Measurements from ENCODE around the gene PRAMEF8. TPM values are rescaled to one million over a fixed set of nuclear protein-coding genes. Genes with fewer than 3 reads are reported as not detected.
"Not testable (repeated sequence)": the region's sequence is repeated elsewhere in the genome, so short reads cannot be mapped to it uniquely, and the experiment has no call there.

Gene PRAMEF8
- polyA plus RNA-seq, 4 donors: not detected

GRCh38 chr1:13237572-13237971 is 47.4 kb downstream of the PRAMEF8 start:
- H3K4me3 ChIP-seq (ENCODE audit: low read depth in 1 of 3, low read length in 3 of 3); H3K9me3 ChIP-seq (ENCODE audit: control insufficient read depth in 2 of 2, insufficient read depth in 1 of 2, low read depth in 1 of 2, low read length in 1 of 2); FAIRE-seq; H3K27me3 ChIP-seq (ENCODE audit: control insufficient read depth in 3 of 3, insufficient read depth in 3 of 3, low read length in 3 of 3); DNase-seq; H3K27ac ChIP-seq (ENCODE audit: low read depth in 1 of 3, low read length in 2 of 3); H3K4me1 ChIP-seq (ENCODE audit: control insufficient read depth in 3 of 3, insufficient read depth in 2 of 3, low read depth in 1 of 3, low read length in 2 of 3); H3K36me3 ChIP-seq (ENCODE audit: control insufficient read depth in 3 of 3, insufficient read depth in 2 of 3, low read depth in 1 of 3, low read length in 3 of 3): not testable (repeated sequence)
- 75 to 76% (median 76%) methylated on average over 4 of the region's 4 CpGs for WGBS, 3 donors

- not testable (repeated sequence) for H3K9me3 ChIP-seq (ENCODE audit: control insufficient read depth in 2 of 2, insufficient read depth in 1 of 2, low read depth in 1 of 2, low read length in 1 of 2); H3K4me1 ChIP-seq (ENCODE audit: control insufficient read depth in 3 of 3, insufficient read depth in 2 of 3, low read depth in 1 of 3, low read length in 2 of 3); H3K36me3 ChIP-seq (ENCODE audit: control insufficient read depth in 3 of 3, insufficient read depth in 2 of 3, low read depth in 1 of 3, low read length in 3 of 3); FAIRE-seq; DNase-seq; H3K27me3 ChIP-seq (ENCODE audit: control insufficient read depth in 3 of 3, insufficient read depth in 3 of 3, low read length in 3 of 3); H3K27ac ChIP-seq (ENCODE audit: low read depth in 1 of 3, low read length in 2 of 3); H3K4me3 ChIP-seq (ENCODE audit: low read depth in 1 of 3, low read length in 3 of 3)
- 61 to 75% (median 65%) methylated on average over 1 of the region's 1 CpG for WGBS, 3 donors
These were observed 50.9 kb downstream of the PRAMEF8 start for GRCh38 chr1:13234057-13234456.

DNA sequence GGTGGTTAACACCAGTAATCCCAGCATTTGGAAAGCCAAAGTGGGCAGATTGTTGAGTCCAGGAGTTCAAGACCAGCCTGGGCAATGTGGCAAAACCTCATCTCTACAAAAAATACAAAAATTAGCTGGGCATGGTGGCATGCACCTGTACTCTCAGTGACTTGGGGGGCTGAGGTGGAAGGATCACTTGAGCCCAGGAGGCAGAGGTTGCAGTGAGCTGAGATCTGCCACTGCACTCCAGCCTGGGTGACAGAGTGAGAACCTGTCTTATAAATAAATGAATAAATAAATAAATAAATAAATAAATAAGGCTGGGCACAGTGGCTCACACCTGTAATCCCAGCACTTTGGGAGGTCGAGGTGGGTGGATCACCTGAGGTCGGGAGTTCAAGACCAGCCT is 52.9 kb downstream of the PRAMEF8 start:
- not testable (repeated sequence) for FAIRE-seq; H3K27ac ChIP-seq (ENCODE audit: low read depth in 1 of 3, low read length in 2 of 3); H3K4me1 ChIP-seq (ENCODE audit: control insufficient read depth in 3 of 3, insufficient read depth in 2 of 3, low read depth in 1 of 3, low read length in 2 of 3); H3K4me3 ChIP-seq (ENCODE audit: low read depth in 1 of 3, low read length in 3 of 3); DNase-seq; H3K27me3 ChIP-seq (ENCODE audit: control insufficient read depth in 3 of 3, insufficient read depth in 3 of 3, low read length in 3 of 3); H3K9me3 ChIP-seq (ENCODE audit: control insufficient read depth in 2 of 2, insufficient read depth in 1 of 2, low read depth in 1 of 2, low read length in 1 of 2); H3K36me3 ChIP-seq (ENCODE audit: control insufficient read depth in 3 of 3, insufficient read depth in 2 of 3, low read depth in 1 of 3, low read length in 3 of 3)
- WGBS, 3 donors: 58 to 61% (median 60%) methylated on average over 2 of the region's 2 CpGs

Other genes with a start within 250 kb of the PRAMEF8 start
- not detected for gene PRAMEF27, start 228.6 kb downstream of the PRAMEF8 start, polyA plus RNA-seq
- not detected for gene HNRNPCL3, start 224.4 kb downstream of the PRAMEF8 start, polyA plus RNA-seq
- not detected for gene PRAMEF25, start 214.4 kb downstream of the PRAMEF8 start, polyA plus RNA-seq
- not detected for gene HNRNPCL2, start 168.3 kb downstream of the PRAMEF8 start, polyA plus RNA-seq
- gene PRAMEF26, start 129.1 kb downstream of the PRAMEF8 start, polyA plus RNA-seq: not detected
- not detected for gene HNRNPCL4, start 119.5 kb downstream of the PRAMEF8 start, polyA plus RNA-seq
- not detected for gene PRAMEF9, start 113.3 kb downstream of the PRAMEF8 start, polyA plus RNA-seq
- gene PRAMEF13, start 83.7 kb downstream of the PRAMEF8 start, polyA plus RNA-seq: not detected
- not detected for gene PRAMEF18, start 59.0 kb downstream of the PRAMEF8 start, polyA plus RNA-seq
- not detected for gene PRAMEF5, start 30.9 kb downstream of the PRAMEF8 start, polyA plus RNA-seq
- not detected for gene PRAMEF33, start 18.4 kb upstream of the PRAMEF8 start, polyA plus RNA-seq
- not detected for gene PRAMEF15, start 30.4 kb upstream of the PRAMEF8 start, polyA plus RNA-seq
- gene PRAMEF14, start 62.0 kb upstream of the PRAMEF8 start, polyA plus RNA-seq: not detected
- gene PRAMEF19, start 86.8 kb upstream of the PRAMEF8 start, polyA plus RNA-seq: not detected
- gene PRAMEF17, start 104.5 kb upstream of the PRAMEF8 start, polyA plus RNA-seq: not detected
- not detected for gene PRAMEF20, start 125.3 kb upstream of the PRAMEF8 start, polyA plus RNA-seq
- under 1 TPM in 2 of 4 donors, not detected in 2; 0.09 to 0.37 TPM for gene LRRC38, start 228.9 kb upstream of the PRAMEF8 start, polyA plus RNA-seq

All from small intestine (tissue), 7 donors.